Measurements from ENCODE around the gene CDH5. TPM values are rescaled to one million over a fixed set of nuclear protein-coding genes. Genes with fewer than 3 reads are reported as not detected.

CDH5 gene
- total and polyA plus RNA-seq, 2 of the 8 experiments (the other 6 are each of a cell fraction or from before 2014, with no cell fraction given) = 0.32 TPM

GRCh38 chr16:66414891-66415290 is 48.4 kb downstream of the CDH5 start (continued):
- TF ChIP-seq RNF2 (IDR thresholded peaks at IDR 0.05; ENCODE audit: borderline replicate concordance, low read depth, low read length, missing control alignments, poor library complexity, severe bottlenecking) (no peak), HDAC2 (IDR thresholded peaks at IDR 0.05; ENCODE audit: borderline replicate concordance in 1 of 2, low read depth in 2 of 2, low read length in 2 of 2) (no peak)
